Neural progenitor cell (in vitro differentiated cells): ENCODE results near the gene DCP2.

Experiments used
- EZH2 ChIP-seq: fragments of 200-600 bp; sonication (generic); IDR thresholded peaks from 2 replicates; pipeline ENCODE4 v1.6.1; 2017; ENCODE audit warnings: antibody characterized with exemption, mild to moderate bottlenecking, moderate library complexity
- TF ChIP-seq, protein P1 (sequence below): fragments of 200-600 bp; sonication (generic); IDR thresholded peaks from 2 replicates; pipeline ENCODE4 v1.5.1; 2017; ENCODE audit warnings: antibody characterized with exemption, mild to moderate bottlenecking

DNA sequence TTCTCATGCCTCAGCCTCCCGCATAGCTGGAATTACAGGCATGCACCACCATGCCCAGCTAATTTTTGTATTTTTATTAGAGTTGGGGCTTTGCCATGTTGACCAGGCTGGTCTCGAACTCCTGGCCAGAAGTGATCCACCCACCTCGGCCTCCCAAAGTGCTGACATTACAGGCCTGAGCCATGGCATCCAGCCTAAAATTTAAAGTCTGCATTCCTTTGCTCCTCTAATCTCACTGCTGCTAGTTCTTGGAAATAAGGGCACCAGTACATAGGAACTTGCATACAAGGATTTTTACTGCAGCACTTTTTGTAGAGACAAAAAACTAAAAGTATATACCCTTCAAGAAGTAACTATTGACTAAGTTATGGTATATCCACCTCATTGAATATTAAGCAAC is 20.0 kb upstream of the DCP2 start:
- TF ChIP-seq, protein P1, sequence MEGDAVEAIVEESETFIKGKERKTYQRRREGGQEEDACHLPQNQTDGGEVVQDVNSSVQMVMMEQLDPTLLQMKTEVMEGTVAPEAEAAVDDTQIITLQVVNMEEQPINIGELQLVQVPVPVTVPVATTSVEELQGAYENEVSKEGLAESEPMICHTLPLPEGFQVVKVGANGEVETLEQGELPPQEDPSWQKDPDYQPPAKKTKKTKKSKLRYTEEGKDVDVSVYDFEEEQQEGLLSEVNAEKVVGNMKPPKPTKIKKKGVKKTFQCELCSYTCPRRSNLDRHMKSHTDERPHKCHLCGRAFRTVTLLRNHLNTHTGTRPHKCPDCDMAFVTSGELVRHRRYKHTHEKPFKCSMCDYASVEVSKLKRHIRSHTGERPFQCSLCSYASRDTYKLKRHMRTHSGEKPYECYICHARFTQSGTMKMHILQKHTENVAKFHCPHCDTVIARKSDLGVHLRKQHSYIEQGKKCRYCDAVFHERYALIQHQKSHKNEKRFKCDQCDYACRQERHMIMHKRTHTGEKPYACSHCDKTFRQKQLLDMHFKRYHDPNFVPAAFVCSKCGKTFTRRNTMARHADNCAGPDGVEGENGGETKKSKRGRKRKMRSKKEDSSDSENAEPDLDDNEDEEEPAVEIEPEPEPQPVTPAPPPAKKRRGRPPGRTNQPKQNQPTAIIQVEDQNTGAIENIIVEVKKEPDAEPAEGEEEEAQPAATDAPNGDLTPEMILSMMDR, result no peak
- TF ChIP-seq EZH2, result no peak
